Medulla oblongata (tissue), 1 donor: ENCODE measurements around the gene MANSC1.
A peak's percentile ranks its signal among the peaks of the same experiment; 100 is the strongest.
"Not testable (repeated sequence)": the region's sequence is repeated elsewhere in the genome, so short reads cannot be mapped to it uniquely, and the experiment has no call there.

Experiments
- DNase-seq: peaks from one replicate; pipeline ENCODE4 v3.0.0-alpha.2; 2015; ENCODE audit errors: extremely low spot score

The MANSC1 gene

DNA sequence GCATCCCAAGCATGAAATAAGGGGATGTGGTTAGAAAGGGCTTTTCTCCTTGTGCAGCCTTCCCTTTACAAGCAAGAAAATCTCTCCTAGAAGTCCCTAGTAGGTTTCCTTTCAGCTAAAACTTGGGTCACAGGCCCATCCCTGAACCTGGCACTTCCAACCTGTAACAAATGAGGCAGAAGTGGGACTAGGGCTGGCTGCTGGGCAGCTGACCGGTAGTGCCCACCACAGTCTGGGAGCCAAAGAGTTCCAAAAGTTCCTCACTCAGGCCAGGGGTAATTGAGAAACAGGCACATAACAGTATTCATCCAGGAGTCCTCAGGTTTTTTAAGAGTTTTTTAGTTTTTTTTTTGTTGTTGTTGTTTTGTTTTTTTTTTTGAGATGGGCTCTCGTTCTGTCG lies 23.8 kb downstream of the MANSC1 start:
- no peak for DNase-seq

DNA sequence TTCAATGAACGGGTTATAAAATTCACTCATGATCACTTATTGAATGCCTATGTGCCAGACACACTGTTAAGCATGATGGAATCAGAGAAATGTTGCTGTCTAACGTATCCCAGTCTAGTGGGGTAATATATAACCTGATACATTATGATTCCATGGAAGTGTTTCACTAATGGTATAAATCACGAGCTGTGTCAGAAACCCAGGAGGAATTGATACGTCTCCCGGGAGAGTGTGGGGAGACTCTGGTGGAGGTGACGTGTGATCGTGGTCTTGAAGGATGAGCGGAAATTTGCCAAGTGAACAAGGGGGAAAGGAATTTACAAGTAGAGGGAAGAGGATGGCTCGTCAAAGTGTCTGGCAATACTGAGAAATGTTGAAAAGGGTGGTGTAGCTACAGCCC lies 26.5 kb downstream of the MANSC1 start:
- DNase-seq = no peak

DNA sequence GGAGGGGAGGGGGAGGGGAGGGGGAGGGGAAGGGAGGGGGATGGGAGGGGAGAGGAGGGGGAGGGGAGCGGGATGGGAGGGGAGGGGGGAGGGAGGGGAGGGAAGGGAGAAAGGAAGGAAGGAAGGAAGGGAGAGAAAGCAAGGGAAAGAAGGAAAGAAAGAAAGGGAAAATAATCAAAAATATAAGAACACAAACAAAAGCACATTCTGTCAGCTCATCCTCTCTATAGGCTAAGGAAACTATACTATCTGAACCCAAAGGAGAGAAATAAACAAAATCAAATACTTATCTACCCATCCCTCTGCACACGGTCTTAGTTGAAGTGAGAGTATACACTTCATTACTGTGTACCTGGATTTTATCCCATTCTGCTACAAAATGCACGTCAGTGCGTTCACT lies 26.9 kb downstream of the MANSC1 start:
- DNase-seq = no peak

DNA sequence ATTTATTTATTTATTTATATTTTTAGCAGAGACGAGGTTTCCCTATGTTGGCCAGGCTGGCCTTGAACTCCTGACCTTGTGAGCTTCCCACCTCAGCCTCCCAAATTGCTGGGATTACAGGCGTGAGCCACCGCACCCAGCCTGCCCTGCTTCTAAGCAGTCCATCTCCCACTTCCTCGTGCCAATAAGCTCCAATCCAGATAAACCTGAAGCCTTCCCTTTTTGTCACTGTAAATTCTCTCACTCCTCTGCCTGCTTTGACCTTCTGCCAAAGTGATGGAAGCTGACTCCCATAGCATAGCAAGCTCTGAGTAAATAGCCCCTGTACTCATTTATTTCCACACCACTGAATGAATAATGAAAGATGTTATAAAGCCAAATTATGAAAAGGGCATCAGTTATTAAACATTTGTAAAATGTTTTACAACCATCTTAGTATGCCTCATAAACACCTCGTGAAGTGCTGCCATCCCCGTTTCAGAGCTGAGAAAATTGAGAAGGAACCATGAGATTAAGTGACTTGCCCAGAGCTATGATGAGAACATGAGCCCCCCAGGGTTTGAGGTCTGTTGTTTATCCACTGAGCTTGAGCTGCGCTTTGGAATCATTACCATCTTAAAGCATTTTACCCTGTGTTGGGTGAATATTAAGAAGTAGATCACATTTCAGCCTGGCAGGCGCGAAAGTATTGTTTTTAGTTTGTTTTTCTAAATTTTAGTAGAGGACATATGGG lies 30.4 kb downstream of the MANSC1 start:
- DNase-seq = peak; percentile 24

DNA sequence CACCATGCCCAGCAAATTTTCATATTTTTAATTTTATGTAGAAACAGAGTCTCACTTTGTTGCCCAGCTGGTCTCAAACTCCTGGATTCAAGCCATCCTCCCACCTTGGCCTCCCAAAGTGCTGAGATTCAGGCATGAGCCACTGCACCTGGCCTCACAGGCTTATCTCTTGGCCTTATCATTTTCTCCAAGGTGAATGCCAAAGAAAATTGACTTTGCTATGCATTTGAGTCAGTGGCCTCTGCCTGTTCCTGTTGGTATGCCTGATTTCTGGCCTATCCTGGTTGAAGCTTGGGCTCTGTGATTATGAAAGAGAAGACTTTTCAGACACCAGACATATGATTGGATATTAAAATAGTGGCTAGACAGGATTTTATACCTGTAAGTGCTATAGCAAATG lies 34.2 kb downstream of the MANSC1 start:
- DNase-seq = no peak

DNA sequence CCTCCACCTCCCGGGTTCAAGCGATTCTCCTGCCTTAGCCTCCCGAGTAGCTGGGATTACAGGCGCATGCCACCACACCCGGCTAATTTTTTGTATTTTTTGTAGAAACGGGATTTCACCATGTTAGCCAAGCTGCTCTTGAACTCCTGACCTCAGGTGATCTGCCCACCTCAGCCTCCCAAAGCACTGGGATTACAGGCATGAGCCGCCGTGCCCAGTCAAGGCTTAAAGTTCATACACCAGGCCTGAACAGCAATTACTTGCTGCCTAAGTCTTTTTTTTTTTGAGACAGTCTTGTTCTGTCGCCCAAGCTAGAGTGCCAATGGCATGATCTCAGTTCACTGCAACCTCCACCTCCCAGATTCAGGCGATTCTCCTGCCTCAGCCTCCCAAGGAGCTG lies 39.3 kb downstream of the MANSC1 start:
- not testable (repeated sequence) for DNase-seq

DNA sequence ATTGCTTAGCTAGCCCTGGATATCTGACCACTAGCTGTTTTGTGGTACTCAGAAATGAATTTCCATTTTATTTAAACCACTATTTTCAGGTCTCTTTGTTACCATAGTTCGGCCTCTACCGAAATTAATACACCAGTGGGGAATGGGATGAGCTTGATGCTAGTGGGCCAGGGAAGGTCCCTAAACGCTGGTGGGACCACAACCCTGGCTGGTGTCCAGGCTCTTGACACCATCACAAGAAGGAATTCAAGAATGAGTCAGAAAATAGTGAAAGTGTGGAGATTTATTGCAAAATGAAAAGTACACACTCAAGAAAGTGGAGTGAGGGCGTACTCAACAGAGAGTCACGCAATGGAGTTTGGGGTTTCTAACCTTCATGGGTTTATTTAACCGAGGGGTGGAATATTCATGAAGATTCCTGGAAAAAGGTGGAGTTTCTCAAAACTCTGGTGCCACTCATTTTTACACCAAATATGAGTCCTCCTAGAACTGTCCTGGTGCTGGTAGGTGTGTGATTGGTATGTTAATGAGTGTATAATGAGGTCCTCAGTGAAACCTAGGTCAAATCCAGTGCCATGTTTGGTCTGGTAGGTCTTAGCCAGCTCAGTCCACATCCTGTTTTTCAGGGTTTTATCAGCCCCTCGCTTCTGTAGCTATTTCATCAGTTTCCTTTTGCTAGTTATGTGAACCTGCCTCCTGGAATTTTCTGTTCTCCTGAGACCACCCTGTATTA lies 44.3 kb downstream of the MANSC1 start:
- no peak for DNase-seq

DNA sequence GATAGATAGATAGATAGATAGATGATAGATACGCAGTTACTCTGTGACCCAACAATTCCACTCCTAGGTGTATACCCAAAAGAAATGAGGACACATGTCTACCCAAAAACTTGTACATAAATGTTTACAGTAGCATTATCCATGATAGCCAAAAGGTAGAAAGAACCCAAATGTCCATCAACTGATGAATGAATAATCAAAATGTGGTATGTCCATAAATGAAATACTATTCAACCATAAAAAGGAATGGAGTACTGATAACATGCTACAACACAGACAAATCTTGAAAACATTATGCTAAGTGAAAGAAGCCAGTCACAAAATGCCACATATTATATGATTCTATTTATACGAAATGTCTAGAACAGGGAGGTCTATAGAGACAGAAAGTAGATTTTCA lies 47.1 kb downstream of the MANSC1 start:
- no peak for DNase-seq

DNA sequence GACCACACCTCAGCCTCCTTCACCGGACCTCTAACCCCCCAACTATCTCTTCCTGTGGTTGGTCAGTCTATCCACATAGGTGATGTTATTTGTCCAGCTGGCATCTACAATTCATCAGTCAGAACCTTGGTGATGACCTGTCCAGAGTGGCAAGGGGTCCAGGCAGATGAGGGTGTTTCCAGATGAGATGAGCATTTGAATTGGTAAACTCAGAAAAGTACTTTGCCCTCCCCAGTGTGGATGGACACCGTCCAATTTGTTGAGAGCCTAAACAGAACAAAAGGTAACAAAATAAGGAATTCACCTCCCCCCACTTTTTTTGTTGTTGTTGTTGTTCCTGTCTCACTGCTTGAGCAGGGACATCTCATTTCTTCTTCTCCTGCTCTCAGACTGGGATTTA lies 48.9 kb downstream of the MANSC1 start:
- no peak for DNase-seq

DNA sequence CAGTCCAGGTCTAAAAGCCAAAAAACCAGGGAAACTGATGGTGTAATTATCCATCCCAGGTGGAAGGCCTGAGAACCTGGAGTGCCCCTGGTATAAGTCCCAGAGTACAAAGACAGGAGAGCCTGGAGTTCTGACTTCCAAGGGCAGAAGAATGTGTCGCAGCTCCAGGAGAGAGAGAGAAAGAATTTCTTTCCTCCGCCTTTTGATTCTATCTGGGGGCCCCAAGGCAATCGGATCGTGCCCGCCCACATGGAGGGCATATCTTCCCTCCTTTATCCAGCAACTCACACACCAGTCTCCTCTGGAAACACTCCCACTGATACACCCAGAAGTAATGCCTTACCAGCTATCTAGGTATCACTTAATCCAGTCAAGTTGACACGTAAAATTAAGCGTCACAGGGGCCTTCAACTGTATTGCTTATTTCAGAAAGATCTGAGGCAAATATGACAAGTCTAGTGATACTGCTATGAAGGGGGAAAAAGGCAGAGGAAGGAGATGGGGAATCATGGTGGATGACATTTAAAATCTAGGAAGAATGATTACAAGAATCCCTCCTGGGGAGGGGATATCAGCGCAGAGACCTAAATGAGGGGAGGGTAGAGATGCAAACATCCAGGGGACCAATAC lies 52.7 kb downstream of the MANSC1 start:
- DNase-seq = no peak

DNA sequence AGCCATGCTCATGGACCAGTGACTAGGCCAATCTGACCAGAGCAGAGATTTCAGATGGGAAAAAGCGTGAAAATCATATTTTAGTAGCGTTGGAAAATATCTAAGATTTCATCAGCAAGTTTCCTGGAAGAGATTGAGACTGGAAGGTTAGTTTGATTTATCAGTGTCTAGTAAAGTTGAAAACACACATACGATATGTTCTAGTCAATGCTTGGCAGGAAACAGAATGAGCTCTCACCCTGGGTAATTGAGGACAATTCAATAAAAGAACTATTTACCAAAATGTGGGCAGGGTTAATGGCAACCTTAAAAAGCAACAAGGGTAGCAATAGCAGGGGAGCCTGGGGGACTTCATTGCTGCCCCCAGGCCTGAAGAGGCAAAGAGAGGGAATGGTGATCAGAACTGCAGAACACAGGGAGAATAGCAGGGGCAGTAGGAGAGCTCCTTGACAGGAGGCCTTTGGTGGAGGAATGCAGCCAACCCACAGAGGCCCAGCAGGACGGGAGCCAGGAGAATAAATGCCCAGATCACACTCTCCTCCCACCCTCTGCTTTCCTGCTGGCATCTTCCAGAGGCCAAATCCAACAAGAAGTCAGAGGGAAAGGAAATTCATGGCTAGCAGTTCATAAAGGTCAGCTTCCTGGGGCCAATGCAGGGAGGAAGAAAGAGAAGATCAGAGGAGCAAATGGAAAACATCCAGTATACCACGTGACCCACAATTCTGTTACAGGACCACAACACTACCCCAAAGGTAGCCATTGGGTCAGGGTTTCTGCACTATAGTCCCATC lies 55.6 kb downstream of the MANSC1 start:
- DNase-seq = peak; percentile 37

DNA sequence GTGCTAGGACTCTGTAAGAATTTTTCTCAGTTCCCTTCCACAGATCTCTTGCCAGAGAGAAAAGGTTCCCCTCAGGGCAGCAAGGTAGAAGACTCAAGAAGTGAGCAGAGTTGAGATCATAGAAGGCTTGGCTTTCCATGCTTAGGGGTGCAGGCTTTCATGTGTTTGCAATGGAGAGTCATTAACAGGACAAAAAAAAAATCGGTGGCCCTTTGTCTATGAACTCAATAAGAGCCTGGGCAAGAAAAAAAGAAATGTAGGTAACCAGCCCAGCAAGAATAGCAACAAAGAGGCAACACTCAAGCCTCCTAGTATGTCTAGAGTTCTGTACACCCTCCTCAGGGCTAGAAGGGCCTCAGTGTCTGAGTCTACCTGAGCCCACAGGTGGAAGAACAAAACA lies 59.8 kb downstream of the MANSC1 start:
- no peak for DNase-seq

DNA sequence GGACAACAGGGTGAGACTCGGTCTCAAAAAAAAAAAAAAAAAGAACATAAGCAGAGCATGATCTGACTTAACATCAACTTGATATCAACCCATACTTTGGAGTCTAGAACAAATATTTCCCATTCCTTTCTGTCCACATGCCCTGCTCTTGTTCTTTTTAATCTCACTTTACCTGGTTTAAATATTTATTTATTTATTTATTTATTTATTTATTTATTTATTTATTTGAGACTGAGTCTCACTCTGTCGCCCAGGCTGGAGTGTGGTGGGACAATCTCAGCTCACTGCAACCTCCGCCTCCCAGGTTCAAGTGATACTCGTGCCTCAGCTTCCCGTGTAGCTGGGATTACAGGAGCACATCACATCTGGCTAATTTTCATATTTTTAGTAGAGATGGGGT lies 63.6 kb downstream of the MANSC1 start:
- no peak for DNase-seq

DNA sequence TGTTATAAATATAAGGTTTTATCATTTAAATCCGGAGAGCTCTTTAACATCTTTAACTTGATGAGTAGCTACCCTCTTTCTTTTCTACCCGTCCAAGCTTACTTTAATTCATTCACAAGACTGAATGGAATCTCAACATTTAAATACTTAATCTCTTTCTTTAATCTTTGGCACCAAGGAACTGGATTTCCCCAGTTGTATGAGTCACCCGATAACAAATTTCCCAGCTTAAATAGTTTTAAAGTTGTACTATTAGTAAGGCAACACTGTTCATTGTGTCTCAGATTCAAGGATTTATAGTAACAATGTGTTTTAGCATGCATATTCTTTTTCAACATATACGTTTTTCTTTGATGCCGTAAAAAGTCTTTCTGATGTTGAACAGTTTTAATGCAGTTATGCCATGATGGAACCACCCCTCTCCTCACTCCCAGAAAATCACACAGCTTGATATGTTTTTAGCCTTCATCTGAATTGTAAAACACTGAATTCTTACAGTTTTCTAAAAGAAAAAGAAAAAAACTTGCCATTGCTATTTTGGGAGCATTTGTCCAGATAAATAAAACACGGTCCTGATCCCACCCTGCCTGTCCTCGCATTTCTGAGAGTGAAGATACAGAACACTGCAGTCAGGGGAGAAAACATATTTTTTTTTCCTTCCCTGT lies 67.1 kb downstream of the MANSC1 start:
- no peak for DNase-seq

DNA sequence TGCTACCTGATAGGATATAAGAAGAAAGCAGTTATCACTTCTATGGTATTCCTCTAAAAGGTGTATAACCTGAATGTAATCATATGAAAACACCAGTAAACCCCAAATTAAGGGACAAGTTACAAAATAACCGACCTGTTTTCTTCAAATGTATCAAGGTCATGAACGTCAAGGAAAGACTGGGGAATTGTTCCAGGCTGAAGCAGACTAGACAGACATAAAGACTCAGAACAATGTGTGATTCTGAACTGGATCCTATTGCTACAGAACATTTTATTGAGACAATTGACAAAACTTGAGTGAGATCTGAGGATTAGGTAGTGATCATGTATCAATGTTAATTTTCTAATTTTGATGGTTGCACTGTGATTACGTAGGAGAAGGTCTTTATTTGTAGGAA lies 67.8 kb downstream of the MANSC1 start:
- no peak for DNase-seq

DNA sequence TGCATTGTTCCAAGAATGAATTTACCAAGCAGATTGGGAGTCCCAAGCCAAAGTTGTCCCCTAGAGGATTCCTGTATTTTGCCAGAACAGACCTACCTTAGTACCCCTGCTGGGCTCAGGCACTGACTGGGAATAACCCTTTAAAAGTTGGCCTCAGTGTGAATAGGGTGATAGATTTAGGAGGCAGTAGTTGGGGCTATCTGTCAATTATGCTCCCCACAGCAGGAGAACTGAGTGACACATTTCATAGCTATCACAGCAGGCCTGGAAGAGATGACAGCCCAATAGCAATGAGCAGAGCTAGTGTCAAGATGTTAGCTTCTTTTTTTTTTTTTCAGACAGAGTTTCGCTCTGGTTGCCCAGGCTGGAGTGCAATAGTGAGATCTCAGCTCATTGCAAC lies 68.9 kb downstream of the MANSC1 start:
- no peak for DNase-seq

DNA sequence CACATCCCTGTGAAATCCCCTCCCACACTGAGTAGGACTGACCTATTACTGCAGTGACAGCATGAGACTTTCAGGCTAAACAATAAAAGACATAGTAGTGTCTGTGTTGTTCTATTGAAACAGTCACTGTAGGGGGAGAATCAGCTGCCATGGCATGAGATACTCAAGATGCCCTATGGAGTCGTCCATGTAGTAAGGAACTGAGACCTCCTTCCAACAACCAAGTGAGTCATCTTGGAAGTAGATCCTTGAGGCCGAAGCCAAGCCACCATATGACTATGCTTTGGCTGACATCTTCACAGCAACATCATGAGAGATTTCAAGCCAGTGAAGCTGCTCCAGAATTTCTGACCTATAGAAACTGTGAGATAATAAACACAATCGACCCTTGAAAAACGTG lies 71.1 kb downstream of the MANSC1 start:
- no peak for DNase-seq
